Stimulated activated CD4-positive, alpha-beta T cell treated with anti-CD3 and anti-CD28 coated beads, TNF-alpha, amount 100 ng/mL, for 4 hours (primary cell): ENCODE data around the gene CNTN4.
"Not testable (repeated sequence)": the region's sequence is repeated elsewhere in the genome, so short reads cannot be mapped to it uniquely, and the experiment has no call there.

ENCODE experiments used
- DNase-seq, 3 experiments: peaks; one replicate each; pipeline ENCODE4 v3.0.0-alpha.2; 2020; ENCODE audit warnings: low read depth in 3 of 3

CNTN4 gene

DNA sequence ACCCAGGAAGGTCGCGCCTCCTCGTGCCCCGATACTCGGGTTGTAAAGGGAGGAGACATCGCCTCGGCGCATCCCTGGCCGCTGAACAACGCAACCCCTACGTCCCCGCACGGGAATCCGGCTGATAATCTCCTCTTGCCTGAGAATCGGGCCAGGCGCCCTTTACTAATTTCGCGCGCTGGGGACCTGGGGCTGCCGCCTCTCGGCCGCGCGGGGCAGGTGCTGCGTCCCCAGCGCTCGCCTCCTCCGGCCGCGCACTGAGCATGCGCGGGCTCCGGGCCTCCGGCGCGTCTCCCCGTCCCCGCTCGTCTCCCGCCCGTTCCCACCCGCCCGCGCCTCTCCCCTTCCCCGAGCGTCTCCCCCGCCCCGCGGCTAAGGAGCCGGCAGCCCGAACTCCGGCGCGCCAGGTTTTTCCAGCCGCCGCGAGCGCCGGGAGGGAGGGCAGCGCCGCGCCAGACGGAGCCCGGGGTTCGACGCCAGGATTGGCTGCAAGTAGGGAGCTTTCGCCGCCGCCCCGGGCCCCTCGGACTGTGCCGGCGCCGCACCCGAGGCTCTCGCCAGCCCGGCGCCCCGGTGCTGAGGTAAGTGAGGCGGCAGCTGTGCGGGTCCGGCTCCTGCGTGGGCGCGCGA, at the start of gene CNTN4:
TSS of gene CNTN4 (plus strand) at position 469 of the 630 bp plus-strand sequence.
- DNase-seq: no peak

DNA sequence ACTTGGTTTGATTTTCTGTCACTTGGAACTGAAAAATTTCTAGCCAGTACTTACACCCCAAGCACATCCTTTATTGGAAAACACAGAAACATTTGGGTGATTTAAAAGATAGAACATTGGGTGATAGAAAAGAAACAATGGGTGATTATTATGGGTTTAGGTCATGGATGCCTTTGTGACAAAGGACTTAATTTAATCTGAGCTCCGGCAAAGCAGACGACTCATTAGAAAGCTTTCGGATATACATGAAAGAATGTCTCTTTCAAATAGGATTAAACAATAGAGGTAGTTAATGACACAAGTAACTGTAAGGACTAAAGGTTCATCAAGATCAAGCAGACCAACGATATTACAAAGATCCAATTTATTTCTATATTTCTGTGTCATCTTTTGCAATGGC, 37.3 kb upstream of the CNTN4 start:
- no peak for DNase-seq

DNA sequence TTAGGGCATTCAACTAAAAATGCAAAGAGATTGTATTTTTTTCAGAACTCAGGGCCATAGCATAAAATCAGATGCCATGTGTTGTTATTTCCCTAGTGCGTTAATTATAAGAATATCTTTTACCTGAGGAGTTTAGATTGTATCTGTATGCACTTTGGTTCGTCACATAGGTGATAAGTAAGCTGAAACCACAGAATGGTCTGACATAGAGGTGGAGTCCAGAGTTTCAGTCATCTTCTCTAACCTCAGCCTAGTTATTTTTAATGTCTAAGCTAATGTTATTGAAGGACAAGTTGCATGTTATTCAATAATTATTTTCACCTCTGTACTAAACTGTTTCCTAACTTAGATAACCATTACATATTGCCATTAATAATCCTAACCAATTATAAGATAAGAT, 27.1 kb upstream of the CNTN4 start:
- no peak for DNase-seq

DNA sequence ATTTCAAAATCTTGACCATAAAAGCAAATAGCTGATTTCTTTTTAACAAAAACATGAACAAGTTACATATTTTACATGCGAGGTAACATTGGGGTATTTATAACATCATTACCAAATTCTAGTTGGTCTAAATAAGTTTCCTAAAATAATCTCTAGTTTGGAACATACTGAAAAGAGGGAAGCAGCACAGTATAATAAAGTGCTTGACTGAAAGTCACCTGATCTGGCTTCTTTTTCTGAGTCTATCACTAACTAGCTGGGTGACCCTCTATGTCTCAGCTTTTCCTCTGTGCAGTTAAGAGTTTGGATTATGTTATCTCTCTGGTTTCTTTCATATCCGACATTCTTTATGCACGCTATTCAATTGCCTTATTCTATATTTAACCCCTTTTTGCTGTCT, 19.8 kb upstream of the CNTN4 start:
- no peak for DNase-seq

DNA sequence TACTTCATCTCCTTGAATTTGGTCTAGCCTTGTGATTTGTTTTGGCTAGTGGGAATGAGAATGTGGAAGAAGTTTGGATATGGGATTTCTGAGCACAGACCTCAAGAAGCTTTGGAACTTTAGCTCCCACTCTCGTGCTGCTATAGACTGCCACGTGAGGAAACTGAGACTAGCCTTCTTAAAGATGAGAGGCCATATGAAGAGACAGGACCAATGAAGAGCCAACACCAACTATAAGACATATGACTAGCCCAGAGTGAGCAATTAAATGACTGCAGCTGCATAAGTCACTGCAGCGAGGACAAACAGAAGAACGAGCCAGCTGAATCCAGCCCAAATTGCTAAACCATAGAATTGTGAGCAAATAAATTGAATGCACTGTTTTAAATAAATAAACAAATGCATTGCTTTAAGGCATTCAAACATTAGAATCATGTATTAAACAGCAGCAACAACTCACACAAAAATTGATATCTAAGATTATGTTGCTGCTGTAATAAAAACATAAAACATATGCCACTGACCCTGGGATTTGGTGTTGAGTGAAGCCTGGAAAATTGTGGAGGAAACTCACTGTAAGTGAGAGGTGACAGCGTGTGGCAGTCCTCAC, 15.7 kb upstream of the CNTN4 start:
- no peak for DNase-seq

DNA sequence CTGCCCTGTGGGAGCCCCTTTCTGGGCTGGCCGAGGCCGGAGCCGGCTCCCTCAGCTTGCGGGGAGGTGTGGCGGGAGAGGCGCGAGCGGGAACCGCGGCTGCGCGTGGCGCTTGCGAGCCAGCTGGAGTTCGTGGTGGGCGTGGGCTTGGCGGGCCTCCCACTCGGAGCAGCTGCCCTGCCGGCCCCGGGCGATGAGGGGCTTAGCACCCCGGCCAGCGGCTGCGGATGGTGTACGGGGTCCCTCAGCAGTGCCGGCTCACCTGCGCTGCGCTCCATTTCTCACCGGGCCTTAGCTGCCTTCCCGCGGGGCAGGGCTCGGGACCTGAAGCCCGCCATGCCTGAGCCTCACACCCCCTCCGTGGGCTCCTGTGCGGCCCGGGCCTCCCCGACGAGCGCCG, 15.1 kb upstream of the CNTN4 start:
- DNase-seq: not testable (repeated sequence)

DNA sequence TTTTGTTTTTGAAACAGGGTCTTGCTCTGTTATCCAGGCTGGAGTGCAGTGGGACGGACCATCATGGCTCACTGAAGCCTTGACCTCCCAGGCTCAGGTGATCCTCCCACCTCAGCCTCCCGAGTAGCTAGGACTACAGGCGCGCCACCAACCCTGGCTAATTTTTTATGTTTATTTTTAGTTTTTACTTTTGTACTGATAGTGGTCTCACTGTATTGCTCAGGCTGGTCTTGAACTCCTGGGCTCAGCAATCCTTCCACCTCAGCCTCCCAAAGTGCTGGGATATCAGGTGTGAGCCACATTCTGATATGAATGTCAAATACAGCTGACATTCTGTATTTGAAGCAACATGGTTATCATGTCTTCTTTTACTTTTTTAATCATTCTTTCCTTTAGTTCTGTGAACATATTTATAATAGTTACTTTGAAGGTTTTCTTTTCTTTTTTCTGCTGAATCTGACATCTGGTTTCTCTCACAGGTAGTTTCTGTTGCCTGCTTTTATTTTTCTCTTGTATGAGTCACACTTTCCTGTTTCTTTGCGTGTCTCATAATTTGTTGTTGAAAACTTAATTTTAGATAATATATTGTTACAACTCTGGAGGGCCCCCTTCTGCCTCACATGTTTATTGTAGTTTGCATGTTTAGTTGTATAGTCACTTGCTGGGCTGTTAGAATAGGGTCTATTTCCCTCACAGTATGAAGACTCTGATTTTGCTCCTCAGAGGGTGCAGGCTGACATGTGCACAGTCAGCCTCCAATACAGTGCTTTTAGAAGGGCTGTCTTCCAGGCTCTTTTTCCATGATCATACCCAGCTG, 8.4 kb upstream of the CNTN4 start:
- DNase-seq: no peak

DNA sequence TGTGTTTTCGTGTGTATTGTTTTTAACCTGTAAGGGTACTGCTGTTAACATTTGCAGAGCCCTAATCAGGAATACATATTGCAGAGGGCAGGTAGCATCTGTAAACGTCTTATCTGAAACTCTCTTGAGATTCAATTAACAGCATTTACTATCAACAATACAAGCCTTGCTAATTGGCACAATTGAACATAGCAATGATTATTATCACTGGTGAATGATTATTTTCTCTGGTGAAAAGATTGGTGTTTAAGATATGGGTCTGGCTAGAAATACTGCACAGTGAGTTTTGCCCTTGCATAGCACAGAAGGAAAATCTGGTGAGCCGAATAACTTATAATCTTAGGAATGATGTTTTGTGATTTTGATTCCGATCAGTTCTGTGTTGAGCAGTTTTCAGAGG, 5.9 kb upstream of the CNTN4 start:
- no peak for DNase-seq

DNA sequence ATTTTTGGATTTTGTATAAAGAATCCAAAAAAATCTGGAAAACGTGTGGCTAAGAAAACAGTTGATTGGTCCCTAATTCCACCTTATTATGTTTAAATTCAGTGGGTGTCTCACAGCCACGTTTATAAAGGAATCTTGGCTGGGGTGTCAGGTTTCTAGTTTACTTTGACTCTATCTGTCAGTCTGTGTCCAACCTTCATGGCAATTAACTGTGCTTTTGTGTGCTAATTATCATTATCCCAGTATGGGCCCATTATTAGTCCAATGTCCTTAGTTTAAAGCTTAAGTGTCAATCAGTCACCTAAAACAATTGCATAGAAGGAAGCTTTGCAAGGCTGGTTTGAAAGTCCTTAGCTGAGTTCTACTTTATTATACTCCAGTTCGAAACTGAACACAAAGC, 3.7 kb upstream of the CNTN4 start:
- no peak for DNase-seq

DNA sequence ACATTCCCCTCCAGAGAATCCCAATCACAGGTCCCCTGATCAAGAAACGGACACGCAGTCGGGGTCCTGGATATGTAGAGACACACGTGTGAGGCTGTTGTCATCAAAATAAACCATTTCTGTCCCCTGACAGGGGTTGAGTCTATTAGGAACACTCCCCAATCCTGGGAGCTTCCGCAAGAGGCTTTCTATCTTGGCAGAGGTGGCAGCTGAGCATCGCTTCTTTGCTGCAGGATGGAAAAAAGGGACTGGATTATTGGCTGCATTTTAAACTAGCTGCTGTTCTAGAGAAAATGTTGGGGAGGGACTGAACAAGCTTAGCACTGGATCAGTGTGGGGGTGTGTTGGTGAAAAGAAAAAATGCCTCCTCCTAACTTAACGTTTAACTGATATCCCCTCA, 2.5 kb upstream of the CNTN4 start:
- no peak for DNase-seq

DNA sequence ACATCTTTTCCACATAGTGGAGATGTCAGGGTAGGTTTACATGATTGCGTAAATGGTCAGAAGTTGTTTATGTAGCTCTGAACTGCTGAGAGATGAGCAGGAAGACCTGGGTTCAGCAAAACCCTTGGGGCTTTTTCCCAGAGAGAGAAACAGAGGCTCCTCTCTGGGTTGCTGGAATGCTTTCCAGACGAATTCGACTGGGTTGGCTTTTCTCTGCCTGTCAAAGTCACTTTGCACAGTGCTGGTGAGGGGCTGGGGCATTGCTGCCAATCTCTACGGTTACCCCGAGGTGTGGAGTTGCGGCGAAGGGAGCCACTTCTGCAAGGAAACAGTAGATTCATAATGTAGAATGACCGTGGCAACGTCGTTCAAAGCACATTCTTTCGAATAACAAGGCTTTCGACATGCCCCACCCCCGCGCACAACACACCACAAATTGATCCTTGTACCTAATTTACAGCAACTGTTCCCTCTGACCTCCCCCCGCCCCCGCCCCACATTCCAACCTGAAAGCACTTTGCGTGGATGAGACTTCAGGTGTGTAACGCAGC, 950 bp upstream of the CNTN4 start:
- no peak for DNase-seq

DNA sequence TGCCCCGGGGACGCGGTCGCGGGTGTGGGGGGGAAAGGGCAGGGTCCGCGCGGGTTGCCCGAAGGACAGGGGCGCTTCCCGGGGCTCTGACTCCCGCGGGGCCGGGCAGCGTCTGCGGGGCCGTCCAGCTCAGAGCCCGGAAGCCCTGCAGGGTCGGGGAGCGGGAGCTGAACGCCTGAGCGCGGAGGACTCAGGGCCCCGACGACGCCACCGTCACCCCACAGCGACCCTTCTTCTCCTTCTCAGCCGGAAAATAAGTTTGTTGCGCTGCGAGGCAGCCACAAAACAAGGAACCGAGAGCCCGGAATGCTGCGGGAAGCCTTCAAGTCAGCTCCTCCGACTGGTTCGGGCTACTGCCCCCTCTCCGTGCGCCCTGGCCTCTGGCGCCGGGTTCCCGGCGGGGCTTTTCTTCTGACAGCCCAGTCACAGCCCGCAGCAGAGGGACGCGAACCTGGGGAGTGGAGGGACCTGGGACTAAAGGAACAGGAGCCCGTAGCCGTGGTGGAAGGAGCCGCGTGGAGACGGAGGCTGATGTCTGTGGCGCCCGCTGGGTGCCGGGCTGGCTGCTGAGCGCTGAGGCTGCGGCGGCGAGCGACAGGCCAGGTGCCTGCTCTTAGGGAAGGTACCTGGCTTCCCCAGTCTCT, 484 bp downstream of the CNTN4 start:
- DNase-seq: no peak

DNA sequence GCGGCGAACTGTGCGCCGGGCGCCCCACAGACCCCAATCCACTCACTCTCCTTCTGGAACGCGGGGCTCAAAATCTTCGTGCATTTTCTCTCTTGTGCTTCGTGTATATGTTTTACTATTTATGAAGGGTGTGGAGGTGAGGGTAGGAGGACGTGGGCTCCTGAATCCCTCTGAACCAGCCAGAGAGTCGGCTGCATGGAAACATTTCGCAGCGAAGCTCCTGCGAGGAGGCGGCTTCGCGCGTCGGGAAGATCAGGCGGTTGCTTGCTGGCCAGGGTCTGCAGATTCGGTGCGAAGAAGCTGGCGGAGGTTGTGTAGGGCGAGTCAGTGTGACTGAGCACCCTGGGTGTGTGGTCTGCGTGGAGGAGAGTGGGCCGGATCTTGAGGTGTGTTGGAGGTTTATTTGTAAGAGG, 1.1 kb downstream of the CNTN4 start:
- no peak for DNase-seq

DNA sequence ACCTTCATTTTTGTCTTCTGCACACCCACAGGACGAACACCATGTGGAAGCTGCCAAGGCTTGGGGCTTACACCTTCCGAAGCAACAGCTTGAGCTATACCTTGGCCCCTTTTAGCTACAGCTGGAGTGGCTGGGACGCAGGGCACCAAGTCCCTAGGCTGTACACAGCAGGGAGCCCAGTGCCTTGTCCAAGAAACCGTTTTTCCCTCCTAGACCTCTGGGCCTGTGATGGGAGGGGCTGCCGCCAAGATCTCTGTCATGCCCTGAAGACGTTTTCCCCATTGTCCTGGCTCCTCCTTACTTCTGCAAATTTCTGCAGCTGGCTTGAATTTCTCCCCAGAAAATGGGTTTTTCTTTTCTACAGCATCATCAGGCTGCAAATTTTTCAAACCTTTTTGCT, 7.8 kb downstream of the CNTN4 start:
- DNase-seq: no peak

DNA sequence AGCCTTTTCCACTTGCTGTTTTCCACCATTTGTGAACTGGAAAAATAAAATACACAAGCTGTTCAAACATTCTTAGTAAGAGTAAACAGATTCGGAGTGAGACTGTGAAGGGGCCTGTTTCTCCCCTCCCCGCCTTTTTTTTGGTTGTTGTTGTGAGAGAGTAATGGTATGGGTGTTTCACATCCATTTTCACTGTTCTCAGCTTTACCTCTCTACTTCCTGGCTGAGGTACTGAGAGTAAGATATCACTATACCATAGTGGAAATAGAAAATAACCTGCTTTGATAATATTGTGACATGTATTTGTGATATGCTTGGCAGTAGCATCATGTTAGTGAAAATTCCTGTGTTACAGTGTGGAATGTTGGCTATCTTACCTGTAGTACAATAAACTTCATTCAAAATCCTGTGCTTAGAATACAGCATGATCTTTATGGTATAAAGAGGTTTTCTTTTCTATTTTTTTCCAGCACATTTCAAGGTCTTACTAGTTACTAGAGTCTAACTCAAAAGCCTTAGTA, 12.0 kb downstream of the CNTN4 start:
- no peak for DNase-seq

DNA sequence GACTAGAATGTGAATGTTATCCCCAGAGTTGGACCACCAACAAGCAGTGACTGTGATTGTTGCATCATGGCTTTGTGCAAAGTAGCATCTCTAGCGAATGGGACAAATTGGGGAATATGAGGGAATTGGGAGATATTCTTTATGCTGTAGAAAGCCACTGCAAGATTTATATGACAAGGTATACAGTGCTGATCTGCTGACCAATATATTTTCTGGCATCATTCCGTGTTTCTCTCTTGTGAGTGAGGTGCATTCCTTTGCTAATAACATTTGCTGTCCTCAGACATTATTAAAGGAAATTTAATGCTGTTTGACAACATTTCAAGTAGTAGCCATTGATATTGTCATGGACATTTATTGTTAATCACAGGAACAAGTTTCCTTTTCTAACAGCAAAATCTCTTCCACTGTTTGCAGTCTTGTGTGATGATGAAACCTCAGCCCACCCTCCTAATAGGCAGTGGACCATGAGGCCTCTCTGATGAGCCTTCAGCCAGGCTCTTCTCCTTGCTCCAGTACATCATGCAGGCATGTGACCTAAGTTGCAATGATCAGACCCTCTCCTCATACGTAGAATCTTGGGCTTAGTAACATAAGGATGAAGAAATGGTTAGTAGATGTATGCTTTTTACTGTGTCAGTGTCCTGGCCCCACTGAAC, 16.1 kb downstream of the CNTN4 start:
- no peak for DNase-seq

DNA sequence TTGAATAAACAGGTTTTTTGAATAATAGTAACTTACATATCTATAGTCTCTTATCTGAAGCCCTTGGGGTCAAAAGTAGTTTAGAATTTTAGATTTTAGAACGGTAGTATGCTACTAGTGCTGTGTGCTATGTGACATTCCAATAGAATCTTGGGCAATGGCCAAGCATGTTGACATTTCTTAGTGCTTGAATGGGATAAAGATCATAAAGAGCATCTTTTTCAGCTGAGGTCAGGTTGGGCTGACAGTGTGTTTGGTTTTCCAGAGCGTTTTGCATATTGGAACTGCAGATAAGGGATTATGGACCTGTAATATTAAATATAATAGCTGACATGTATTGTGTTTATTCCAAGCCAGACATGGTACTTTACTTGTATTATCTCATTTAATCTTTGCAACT, 32.1 kb downstream of the CNTN4 start:
- no peak for DNase-seq

DNA sequence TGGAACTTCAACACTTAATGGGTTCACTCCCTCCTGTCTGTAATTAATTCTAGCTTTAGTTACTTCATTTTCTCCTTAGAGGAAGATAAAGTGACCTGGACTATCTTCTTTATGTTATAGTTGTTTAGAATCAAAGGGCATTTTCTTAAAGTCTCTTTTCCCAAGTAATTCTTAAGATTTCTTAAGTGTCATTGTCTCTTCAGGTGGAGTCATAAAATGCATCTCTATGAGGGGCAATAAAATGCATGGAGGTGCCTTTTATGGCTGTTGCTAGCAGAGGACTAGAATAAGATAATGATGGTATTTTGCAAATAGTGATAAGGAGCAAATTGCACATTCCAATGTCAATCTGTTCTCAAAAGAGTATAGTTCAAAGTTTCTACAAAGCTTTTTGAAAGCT, 34.5 kb downstream of the CNTN4 start:
- DNase-seq: no peak

DNA sequence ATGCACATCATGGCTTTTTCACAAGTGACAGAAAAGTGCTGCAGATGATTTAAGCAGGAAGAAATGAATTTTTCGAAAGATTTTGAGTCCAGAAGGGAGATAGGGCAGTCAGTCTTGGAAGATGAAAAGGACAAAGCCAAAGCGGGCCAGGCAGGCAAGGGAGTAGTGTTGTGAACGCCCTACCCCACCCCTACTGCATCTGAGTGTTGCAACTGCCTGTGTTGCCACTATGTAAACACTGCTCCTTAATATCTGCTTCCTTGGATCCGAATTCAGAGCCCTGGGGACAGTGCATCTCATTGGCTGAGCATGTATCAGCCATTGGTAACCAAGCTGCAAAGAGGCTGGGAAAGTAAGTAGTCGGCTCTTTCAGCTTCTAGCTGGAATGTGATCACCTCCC, 39.0 kb downstream of the CNTN4 start:
- no peak for DNase-seq

DNA sequence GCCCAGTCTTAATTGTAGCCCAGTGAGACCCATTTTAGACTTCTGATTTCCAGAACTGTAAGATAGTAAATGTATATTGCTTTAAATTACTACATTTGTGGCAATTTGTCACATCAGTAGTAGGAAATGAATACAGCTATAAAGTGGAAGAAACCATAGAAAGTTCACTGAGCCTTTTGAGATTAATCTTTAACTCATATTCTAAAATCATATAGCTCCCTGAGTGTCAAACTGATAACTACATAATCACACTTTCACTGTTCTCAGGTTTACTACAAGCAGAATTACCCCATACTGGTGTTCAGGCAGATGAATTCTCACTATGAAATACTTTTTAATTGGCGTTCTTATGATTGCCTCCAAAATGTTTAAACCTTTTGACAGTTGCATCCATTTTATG, 42.8 kb downstream of the CNTN4 start:
- DNase-seq: no peak

DNA sequence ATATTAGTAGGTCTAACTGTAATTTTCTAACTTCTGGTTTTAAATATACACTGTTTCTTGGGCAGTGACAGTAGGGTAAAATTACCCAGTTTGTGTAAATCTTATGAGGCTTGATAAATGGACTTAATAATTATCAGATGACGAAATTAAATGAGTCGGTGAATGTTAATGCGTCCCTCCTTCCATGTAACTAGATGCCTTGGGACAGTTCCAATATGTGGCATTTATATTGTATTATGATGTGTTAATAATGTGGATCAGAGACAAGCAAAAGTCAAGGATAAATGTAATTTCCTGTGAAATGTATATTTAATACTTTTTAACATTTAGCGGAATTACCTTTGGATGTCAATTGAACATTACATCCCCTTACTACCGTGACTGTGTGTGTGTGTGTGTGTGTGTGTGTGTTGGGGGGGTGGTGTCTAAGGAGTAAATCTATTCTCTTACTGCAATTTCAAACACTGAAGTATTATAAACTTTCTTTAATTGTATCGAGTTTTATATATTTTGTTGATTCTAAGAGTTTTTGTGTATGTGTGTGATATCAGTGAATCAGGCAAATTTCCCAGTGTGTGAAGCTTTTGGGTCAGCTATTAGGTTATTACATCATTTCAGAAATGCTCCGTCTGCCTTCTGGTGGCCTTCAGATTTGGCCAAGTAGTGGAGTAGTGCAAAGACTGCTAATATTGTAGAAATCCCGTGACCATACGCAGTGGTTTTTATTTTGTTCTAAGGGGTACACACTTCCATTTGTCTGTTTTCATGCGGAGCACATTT, 50.1 kb downstream of the CNTN4 start:
- no peak for DNase-seq
